SK-N-SH (cell line): Measurements from ENCODE around the gene PBX3. TPM values are rescaled to one million over a fixed set of nuclear protein-coding genes. Genes with fewer than 3 reads are reported as not detected.

Source experiments
- CTCF ChIA-PET: fragments of 300-600, 350-600 bp; formaldehyde crosslinking; extraction: SDS; loops from one replicate; lab custom pipeline; 2021; lab: Yijun Ruan, JAX
- POLR2A ChIA-PET: fragments of 350-600 bp; sonication (Branson Sonifier 250); formaldehyde crosslinking; extraction: SDS; loops from one replicate; lab custom pipeline; 2020; ENCODE audit warnings: antibody characterized with exemption, inconsistent platforms; lab: Yijun Ruan, JAX
- DNase-seq: peaks from one replicate; pipeline ENCODE4 v3.0.0; 2012
- H2AFZ ChIP-seq: fragments of 200-600 bp; sonication (generic); 2 replicates; pipeline ENCODE4 v1.8.1; 2016; ENCODE audit warnings: antibody characterized with exemption, mild to moderate bottlenecking, low read depth
- H3F3A ChIP-seq: fragments of 200-600 bp; sonication (generic); replicated peaks from 2 replicates; pipeline ENCODE3; 2016; ENCODE audit warnings: antibody characterized with exemption, mild to moderate bottlenecking; ENCODE audit not compliant: insufficient read depth
- H3K27ac ChIP-seq, 2 experiments: fragments of 200-500 bp in 1 of 2; fragments of 200-600 bp in 1 of 2; sonication (Bioruptor generic) in 1 of 2; sonication (generic), shearing (Covaris generic) in 1 of 2; 2 replicates each; pipeline versions ENCODE4 v1.5.1 to v1.6.1; 2014 to 2016; ENCODE audit warnings: low read depth in 2 of 2, inconsistent platforms in 1 of 2, low read length in 1 of 2, mild to moderate bottlenecking in 1 of 2, mixed read lengths in 1 of 2
- H3K27me3 ChIP-seq: fragments of 200-600 bp; sonication (generic), shearing (Covaris generic); 2 replicates; pipeline ENCODE4 v1.6.1; 2016; ENCODE audit warnings: mixed run types; ENCODE audit not compliant: insufficient read depth
- H3K36me3 ChIP-seq, 2 experiments: fragments of 200-500 bp in 1 of 2; fragments of 200-600 bp in 1 of 2; sonication (Bioruptor generic) in 1 of 2; sonication (generic) in 1 of 2; replicated peaks in 1 of 2; 2 replicates each; pipeline versions ENCODE3 to v1.5.1; 2014 to 2016; ENCODE audit warnings: low read length in 1 of 2, mild to moderate bottlenecking in 1 of 2; ENCODE audit not compliant: insufficient read depth in 2 of 2, control insufficient read depth in 1 of 2
- H3K4me1 ChIP-seq, 2 experiments: fragments of 200-500 bp in 1 of 2; fragments of 200-600 bp in 1 of 2; sonication (Bioruptor generic) in 1 of 2; sonication (generic), shearing (Covaris generic) in 1 of 2; 2 replicates each; pipeline versions ENCODE4 v1.5.1 to v1.6.1; 2014 to 2016; ENCODE audit warnings: low read depth in 1 of 2, low read length in 1 of 2, mixed run types in 1 of 2; ENCODE audit not compliant: insufficient read depth in 2 of 2, control insufficient read depth in 1 of 2
- H3K4me2 ChIP-seq: fragments of 200-600 bp; sonication (generic), shearing (Covaris generic); 2 replicates; pipeline ENCODE4 v1.6.1; 2017; ENCODE audit warnings: mixed run types
- H3K4me3 ChIP-seq, 2 experiments: fragments of 200-500 bp in 1 of 2; fragments of 200-600 bp in 1 of 2; sonication (Bioruptor generic) in 1 of 2; sonication (generic), shearing (Covaris generic) in 1 of 2; 2 replicates each; pipeline versions ENCODE4 v1.5.1 to v1.8.1; 2014 to 2016; ENCODE audit warnings: low read depth in 2 of 2, inconsistent platforms in 1 of 2, low read length in 1 of 2, mild to moderate bottlenecking in 1 of 2, mixed read lengths in 1 of 2, moderate library complexity in 1 of 2
- H3K79me2 ChIP-seq: fragments of 200-600 bp; sonication (generic); 2 replicates; pipeline ENCODE4 v1.8.1; 2017; ENCODE audit warnings: mild to moderate bottlenecking; ENCODE audit not compliant: insufficient read depth
- H3K9ac ChIP-seq: fragments of 200-600 bp; sonication (generic); 2 replicates; pipeline ENCODE4 v1.6.1; 2017; ENCODE audit warnings: mixed run types
- H3K9me2 ChIP-seq: fragments of 200-600 bp; sonication (generic); 2 replicates; pipeline ENCODE4 v1.6.1; 2017; ENCODE audit warnings: mixed run types
- H3K9me3 ChIP-seq: fragments of 200-600 bp; sonication (generic); 2 replicates; pipeline ENCODE4 v1.6.1; 2017; ENCODE audit warnings: mixed run types, mild to moderate bottlenecking, moderate library complexity
- H4K20me1 ChIP-seq: fragments of 200-600 bp; sonication (generic); 2 replicates; pipeline ENCODE4 v1.6.1; 2017; ENCODE audit warnings: mild to moderate bottlenecking, mixed run types; ENCODE audit not compliant: insufficient read depth
- ELF1 ChIP-seq: IDR thresholded peaks from 2 replicates; pipeline ENCODE4 v1.4.0; 2012
- EP300 ChIP-seq, 2 experiments: IDR thresholded peaks; 2 replicates each; pipeline versions ENCODE4 v1.4.0 to v1.6.1; 2012; ENCODE audit warnings: borderline replicate concordance in 1 of 2, low read depth in 1 of 2, low read length in 1 of 2
- EZH2phosphoT487 ChIP-seq: fragments of 200-600 bp; sonication (generic); IDR thresholded peaks from 2 replicates; pipeline ENCODE4 v1.6.1; 2017; ENCODE audit warnings: low read depth, mixed run types, mild to moderate bottlenecking, antibody characterized with exemption, moderate library complexity, borderline replicate concordance
- FOSL2 ChIP-seq: IDR thresholded peaks from 2 replicates; pipeline ENCODE4 v1.4.0; 2012; ENCODE audit warnings: low read depth, mild to moderate bottlenecking, moderate library complexity, borderline replicate concordance
- FOXJ3 ChIP-seq: sonication (generic); formaldehyde crosslinking; IDR thresholded peaks from 2 replicates; pipeline ENCODE4 v1.5.1; 2020; ENCODE audit warnings: mild to moderate bottlenecking, missing genetic modification reagents
- GATA2 ChIP-seq: sonication (generic); formaldehyde crosslinking; IDR thresholded peaks from 2 replicates; pipeline ENCODE4 v1.5.0; 2020; ENCODE audit warnings: mild to moderate bottlenecking, missing genetic modification reagents
- MEF2A ChIP-seq: IDR thresholded peaks from 2 replicates; pipeline ENCODE4 v1.4.0; 2012; ENCODE audit warnings: low read depth, borderline replicate concordance
- NFIC ChIP-seq: IDR thresholded peaks from 2 replicates; pipeline ENCODE4 v1.4.0; 2012; ENCODE audit warnings: borderline replicate concordance
- RCOR1 ChIP-seq: fragments of 150-350 bp; IDR thresholded peaks from 2 replicates; pipeline ENCODE4 v1.6.1; 2017; ENCODE audit warnings: antibody characterized with exemption, low read length
- RXRA ChIP-seq: IDR thresholded peaks from 2 replicates; pipeline ENCODE4 v1.4.0; 2012; ENCODE audit warnings: low read depth, mild to moderate bottlenecking, borderline replicate concordance
- TAF1 ChIP-seq: IDR thresholded peaks from 2 replicates; pipeline ENCODE4 v1.6.1; 2012; ENCODE audit warnings: low read depth, mild to moderate bottlenecking, low read length, moderate library complexity, borderline replicate concordance
- TCF12 ChIP-seq: IDR thresholded peaks from 2 replicates; pipeline ENCODE4 v1.4.0; 2012
- TEAD4 ChIP-seq: IDR thresholded peaks from 2 replicates; pipeline ENCODE4 v1.4.0; 2012; ENCODE audit warnings: mild to moderate bottlenecking, borderline replicate concordance; ENCODE audit not compliant: insufficient read depth
- WGBS: methylation state at CpG from one replicate; pipeline ENCODE4 v1.1.6; 2017; ENCODE audit warnings: low lambda C conversion rate; 5-methylcytosine and 5-hydroxymethylcytosine counted together
- polyA plus RNA-seq, 3 experiments: library from polyadenylated mRNA; depleted of rRNA; stranded (reverse); fragments of >200 nt; gene quantifications; 2 replicates each; pipeline ENCODE4 v1.2.3, GENCODE V29; 2012
- TF ChIP-seq, protein P1 (sequence below): IDR thresholded peaks from 2 replicates; pipeline ENCODE4; 2012
- TF ChIP-seq, protein P2 (sequence below): IDR thresholded peaks from 2 replicates; pipeline ENCODE4 v1.4.0; 2012; ENCODE audit warnings: low read depth, borderline replicate concordance
- TF ChIP-seq, protein P3 (sequence below): IDR thresholded peaks from 2 replicates; pipeline ENCODE4 v1.4.0; 2012; ENCODE audit warnings: low read depth, borderline replicate concordance

The PBX3 gene
- polyA plus RNA-seq, 1 of the 3 experiments (the other 2 are of a cell fraction), result 73.0 TPM

DNA sequence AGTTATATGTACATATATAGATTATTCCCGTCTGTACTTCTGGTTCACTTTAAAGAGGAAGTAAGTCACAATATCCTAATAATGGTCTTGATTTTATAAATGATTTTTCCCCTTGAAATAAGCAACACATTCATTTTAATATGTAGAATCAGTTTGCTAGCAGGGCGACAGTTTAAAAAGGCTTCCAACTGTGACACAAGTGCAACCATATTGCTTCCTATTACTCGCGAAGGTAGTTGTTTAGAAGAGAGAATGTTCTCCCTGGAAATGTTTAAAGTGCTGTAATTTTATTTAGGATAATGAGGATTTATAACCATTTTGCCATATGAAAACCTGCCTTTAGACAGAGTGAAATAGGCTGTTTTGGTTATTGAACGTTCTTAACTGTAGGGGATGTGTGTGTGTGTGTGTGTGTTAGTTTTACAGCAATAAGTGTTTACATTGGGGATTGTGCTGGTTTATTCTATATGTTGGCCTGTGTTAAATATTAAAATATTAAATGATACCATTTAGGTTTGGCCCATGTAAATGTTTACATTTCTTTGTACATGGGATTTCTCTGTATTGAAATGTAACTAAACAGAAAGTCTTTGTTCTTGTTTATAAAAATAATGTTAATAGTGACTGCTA lies 138.3 kb downstream of the PBX3 start:
- DNase-seq, result no peak
- POLR2A ChIA-PET, result no interaction called here
- Histone ChIP-seq H3K27ac (peak overlapping the region; percentile 88 to 89), H2AFZ (no peak overlapping the region), H3K27me3 (no peaks in the 10 kb centered on the region), H3K4me3 (no peak overlapping the region), H3K9ac (peak overlapping the region; percentile 32; the same call in 1 of the 2 replicates), H3K4me1 (peaks cover 23 to 60% of the 10 kb centered on the region in 2 experiments), H3K79me2 (peaks cover 98% of the 10 kb centered on the region), H3F3A (peaks cover 48% of the 10 kb centered on the region), H3K4me2 (peak overlapping the region; percentile 79; the same call in 1 of the 2 replicates), H3K9me2 (no peaks in the 10 kb centered on the region), H3K9me3 (no peaks in the 10 kb centered on the region), H3K36me3 (no peaks in the 10 kb centered on the region), H4K20me1 (peaks cover 15% of the 10 kb centered on the region; the same call in 1 of the 2 replicates)
- no peak for TF ChIP-seq TEAD4
- TF ChIP-seq FOSL2, result no peak
- no peak for TF ChIP-seq MEF2A
- no peak for TF ChIP-seq TCF12
- 68% methylated on average over 5 of the region's 5 CpGs for WGBS
- CTCF ChIA-PET, result interaction anchor here (0.6 to 1.4 kb wide), 2 partner anchors 14 to 453 kb away, joined by 3 to 4 read pairs; no protein-coding TSS in a partner anchor

DNA sequence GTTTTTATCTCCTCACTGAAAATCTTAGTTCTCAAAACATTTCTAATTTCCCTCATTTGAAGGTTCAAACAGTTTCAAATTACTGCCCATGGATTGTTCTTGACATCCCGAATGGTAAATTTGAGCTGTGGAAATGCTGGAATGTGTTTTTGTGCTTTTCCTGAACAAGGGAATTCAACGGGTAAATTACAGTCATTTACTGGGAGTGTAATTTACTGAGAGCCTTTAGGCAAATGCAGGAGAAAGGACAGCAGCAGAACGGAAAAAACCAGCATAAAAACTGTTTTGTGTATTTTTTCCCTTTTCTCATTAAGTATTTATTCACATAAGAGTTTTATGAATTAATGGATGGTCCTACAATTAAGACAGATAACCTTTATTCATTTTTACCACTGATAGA lies 139.2 kb downstream of the PBX3 start:
- no peak for DNase-seq
- Histone ChIP-seq H4K20me1 (peaks cover 14% of the 10 kb centered on the region; the same call in 1 of the 2 replicates), H2AFZ (no peak overlapping the region), H3K27me3 (no peaks in the 10 kb centered on the region), H3K9me2 (no peaks in the 10 kb centered on the region), H3K4me1 (peaks cover 23 to 66% of the 10 kb centered on the region in 2 experiments), H3K79me2 (peaks cover 98% of the 10 kb centered on the region), H3F3A (peaks cover 54% of the 10 kb centered on the region), H3K9ac (peak overlapping the region; percentile 32; the same call in 1 of the 2 replicates), H3K36me3 (no peaks in the 10 kb centered on the region), H3K4me2 (peak overlapping the region; percentile 79), H3K27ac (peak overlapping the region; percentile 88 to 89), H3K4me3 (peak overlapping the region in 1 of 2 experiments; percentile 16; a peak in 1 of 4 replicates), H3K9me3 (no peaks in the 10 kb centered on the region)
- CTCF ChIA-PET, result interaction anchor here (0.6 kb wide), 1 partner anchor 453 kb away, joined by 4 read pairs; no protein-coding TSS in a partner anchor
- POLR2A ChIA-PET, result no interaction called here
- WGBS, result 8% methylated on average over 3 of the region's 3 CpGs
- no peak for TF ChIP-seq EP300 (IDR thresholded peaks at IDR 0.05; ENCODE audit: borderline replicate concordance in 1 of 2, low read depth in 1 of 2, low read length in 1 of 2)
- TF ChIP-seq, protein P1, sequence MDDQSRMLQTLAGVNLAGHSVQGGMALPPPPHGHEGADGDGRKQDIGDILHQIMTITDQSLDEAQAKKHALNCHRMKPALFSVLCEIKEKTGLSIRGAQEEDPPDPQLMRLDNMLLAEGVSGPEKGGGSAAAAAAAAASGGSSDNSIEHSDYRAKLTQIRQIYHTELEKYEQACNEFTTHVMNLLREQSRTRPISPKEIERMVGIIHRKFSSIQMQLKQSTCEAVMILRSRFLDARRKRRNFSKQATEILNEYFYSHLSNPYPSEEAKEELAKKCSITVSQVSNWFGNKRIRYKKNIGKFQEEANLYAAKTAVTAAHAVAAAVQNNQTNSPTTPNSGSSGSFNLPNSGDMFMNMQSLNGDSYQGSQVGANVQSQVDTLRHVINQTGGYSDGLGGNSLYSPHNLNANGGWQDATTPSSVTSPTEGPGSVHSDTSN, result peak; percentile 60
- no peak for TF ChIP-seq TAF1
- TF ChIP-seq ELF1, result no peak
- TF ChIP-seq, protein P2, sequence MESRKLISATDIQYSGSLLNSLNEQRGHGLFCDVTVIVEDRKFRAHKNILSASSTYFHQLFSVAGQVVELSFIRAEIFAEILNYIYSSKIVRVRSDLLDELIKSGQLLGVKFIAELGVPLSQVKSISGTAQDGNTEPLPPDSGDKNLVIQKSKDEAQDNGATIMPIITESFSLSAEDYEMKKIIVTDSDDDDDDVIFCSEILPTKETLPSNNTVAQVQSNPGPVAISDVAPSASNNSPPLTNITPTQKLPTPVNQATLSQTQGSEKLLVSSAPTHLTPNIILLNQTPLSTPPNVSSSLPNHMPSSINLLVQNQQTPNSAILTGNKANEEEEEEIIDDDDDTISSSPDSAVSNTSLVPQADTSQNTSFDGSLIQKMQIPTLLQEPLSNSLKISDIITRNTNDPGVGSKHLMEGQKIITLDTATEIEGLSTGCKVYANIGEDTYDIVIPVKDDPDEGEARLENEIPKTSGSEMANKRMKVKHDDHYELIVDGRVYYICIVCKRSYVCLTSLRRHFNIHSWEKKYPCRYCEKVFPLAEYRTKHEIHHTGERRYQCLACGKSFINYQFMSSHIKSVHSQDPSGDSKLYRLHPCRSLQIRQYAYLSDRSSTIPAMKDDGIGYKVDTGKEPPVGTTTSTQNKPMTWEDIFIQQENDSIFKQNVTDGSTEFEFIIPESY, result no peak
- TF ChIP-seq NFIC, result no peak
- TF ChIP-seq TEAD4, result 0 out of 2 replicates have a peak, but pooled peaks have one; percentile 32
- TF ChIP-seq EZH2phosphoT487, result no peak
- no peak for TF ChIP-seq FOXJ3 (CRISPR knock-in tag)
- TF ChIP-seq MEF2A, result no peak
- peak; percentile 29; the same call in 1 of the 2 replicates for TF ChIP-seq RCOR1
- TF ChIP-seq, protein P3, sequence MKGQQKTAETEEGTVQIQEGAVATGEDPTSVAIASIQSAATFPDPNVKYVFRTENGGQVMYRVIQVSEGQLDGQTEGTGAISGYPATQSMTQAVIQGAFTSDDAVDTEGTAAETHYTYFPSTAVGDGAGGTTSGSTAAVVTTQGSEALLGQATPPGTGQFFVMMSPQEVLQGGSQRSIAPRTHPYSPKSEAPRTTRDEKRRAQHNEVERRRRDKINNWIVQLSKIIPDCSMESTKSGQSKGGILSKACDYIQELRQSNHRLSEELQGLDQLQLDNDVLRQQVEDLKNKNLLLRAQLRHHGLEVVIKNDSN, result no peak
- no peak for TF ChIP-seq RXRA
- peak; percentile 40 for TF ChIP-seq GATA2 (CRISPR knock-in tag)
